ENCODE data around the gene MMP11.
A peak's percentile ranks its signal among the peaks of the same experiment; 100 is the strongest.

The MMP11 gene

DNA sequence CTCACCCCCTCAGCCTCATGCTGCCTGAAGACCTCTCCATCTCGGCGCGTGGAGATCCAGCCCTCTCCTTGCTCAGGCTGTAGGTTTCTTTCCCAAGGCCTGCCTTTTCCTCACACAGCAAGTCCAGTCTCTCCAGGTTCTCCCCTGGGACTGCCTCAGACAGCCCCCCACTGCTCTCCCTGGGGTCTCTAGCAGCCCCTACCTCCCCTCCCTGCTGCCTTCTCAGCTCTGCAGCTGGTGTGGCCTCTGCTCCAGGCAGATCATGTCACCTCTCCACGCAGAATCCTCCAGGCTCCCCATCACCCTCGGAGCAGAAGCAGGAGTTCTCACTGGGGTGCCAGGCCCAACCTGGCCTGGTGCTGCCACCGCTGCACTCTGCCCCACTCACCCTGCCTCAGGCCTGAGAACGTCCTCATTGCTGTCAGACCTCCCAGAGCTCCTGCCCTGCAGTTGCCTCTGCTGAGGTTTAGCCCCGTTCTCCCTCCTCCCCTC is 29.3 kb downstream of the MMP11 start:
- no peak for DNase-seq (ENCODE audit: low spot score)

GRCh38 chr22:23803001-23803819 is 30.6 kb downstream of the MMP11 start:
- DNase-seq (ENCODE audit: low spot score): no peak

- DNase-seq (ENCODE audit: low spot score): no peak
These were observed 32.2 kb downstream of the MMP11 start for GRCh38 chr22:23804781-23805291.

- DNase-seq (ENCODE audit: low spot score): no peak
These were observed 34.2 kb downstream of the MMP11 start for GRCh38 chr22:23806837-23807236.

- no peak for DNase-seq (ENCODE audit: low spot score)
These were observed 39.7 kb downstream of the MMP11 start for GRCh38 chr22:23812378-23812777.

- DNase-seq (ENCODE audit: low spot score): peak; percentile 17
These were observed 43.0 kb downstream of the MMP11 start for GRCh38 chr22:23815541-23816155.

DNA sequence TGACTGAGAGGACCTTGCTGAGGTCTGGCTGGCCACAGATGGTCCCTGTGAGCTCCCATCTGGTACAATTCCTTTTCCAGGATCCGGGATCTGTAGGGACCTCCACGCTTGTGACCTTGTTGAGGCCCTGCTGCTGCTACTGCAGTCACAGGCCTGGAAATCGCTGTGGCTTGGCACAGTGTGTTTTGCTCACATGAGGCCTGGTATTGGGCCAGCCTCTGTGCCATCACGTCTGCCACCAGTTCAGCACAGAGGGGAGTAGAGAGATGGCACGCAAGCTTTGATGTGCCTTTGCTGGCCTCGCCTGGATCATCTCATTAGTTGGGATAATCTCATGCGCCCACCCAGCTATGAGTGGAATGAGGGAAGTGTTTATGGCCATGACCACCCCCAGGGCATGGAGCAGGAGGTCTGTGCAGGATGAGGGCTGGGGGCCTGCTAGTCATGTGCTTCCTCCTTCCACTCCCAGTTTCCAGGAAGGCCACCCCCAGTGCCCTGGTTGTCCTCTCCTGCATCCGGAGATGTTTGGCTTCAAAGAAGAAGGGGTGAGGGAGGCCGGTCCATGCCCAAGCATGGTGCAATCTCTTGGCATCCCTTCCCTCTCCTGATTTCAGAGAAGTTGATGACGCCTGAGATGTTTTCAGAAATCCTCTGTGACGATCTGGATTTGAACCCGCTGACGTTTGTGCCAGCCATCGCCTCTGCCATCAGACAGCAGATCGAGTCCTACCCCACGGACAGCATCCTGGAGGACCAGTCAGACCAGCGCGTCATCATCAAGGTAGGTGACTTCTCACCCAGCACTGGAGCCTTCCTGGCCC is 43.7 kb downstream of the MMP11 start:
- DNase-seq (ENCODE audit: low spot score): peak; percentile 19

- no peak for DNase-seq (ENCODE audit: low spot score)
These were observed 44.5 kb downstream of the MMP11 start for GRCh38 chr22:23817146-23817545.

DNA sequence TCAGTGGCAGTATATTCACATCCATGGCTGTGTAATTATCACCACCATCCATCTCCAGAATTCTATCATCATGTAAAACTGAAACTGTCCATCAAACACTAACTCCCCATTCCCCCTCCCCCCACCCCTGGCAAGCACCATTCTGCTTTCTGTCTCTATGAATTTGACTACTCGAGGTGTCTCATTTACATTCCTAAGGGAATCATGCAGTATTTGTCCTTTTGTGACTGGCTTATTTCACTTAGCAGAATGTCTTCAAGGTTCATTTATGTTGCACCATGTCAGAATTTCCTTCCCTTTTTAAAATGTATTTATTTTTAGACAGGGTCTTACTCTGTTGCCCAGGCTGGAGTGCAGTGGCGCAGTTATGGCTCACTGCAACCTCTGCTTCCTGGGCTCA is 45.9 kb downstream of the MMP11 start:
- no peak for DNase-seq (ENCODE audit: low spot score)

GRCh38 chr22:23820748-23821211 is 48.1 kb downstream of the MMP11 start:
- no peak for DNase-seq (ENCODE audit: low spot score)

GRCh38 chr22:23822101-23822671 is 49.5 kb downstream of the MMP11 start:
- no peak for DNase-seq (ENCODE audit: low spot score)

DNA sequence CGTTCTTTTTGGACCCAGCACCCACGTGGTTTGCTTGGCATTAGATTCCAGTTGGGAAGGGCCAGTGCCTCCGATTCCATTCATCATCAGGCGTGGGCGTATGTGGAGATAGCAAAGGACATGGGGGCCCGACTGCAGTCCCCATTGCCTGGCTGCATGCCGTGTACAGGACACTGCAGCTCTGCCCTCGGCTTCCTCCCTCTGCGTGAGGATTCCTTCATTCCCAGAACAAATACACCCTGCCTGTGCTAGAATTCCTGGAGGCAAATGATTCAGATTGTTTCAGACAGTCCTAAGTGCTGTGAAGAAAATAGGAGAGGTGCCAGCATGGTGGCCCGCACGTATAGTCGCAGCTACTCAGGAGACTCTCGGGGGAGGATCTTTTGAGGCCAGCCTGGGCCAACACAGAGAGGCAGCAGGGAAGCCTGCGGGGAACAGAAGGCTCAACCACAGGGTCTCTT is 50.7 kb downstream of the MMP11 start:
- no peak for DNase-seq (ENCODE audit: low spot score)

DNA sequence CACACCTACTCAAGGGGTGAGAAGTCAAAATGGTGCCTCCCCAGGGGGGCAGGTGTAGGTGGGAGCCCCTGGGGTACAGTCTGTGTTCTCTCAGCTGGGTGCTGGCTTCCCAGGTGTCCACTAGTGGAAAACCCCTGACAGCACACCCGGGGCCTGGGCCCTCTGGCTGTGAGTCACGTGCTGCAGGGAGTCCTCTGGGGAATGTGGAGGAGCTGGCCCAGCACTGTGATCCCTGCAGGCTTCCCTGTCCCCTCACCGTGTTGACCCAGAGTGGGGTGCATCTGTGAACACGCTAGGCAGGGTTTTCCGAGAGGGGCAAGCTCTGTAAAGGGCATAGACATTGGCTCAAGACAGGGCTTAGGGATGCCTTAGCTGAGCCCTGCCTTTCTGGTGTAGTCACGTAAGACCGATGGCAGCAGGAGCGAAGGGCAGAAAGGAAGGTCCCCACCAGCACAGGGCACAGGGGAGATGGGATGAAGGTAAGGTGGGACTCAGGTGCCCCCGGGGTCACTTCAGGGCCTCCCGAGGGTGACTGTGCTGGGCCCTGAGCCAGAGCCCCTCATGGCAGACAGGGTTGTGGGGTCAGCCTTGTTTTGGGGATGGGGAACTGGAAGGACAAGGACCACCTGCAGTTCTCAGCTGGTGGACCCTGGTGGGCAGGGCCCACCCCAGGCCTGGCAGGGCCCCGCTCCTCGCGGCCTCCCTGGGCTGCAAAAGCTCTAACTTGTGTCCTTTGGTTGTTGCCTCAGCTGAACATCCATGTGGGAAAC is 52.0 kb downstream of the MMP11 start:
- no peak for DNase-seq (ENCODE audit: low spot score)

- no peak for DNase-seq (ENCODE audit: low spot score)
These were observed 52.7 kb downstream of the MMP11 start for GRCh38 chr22:23825246-23825905.

DNA sequence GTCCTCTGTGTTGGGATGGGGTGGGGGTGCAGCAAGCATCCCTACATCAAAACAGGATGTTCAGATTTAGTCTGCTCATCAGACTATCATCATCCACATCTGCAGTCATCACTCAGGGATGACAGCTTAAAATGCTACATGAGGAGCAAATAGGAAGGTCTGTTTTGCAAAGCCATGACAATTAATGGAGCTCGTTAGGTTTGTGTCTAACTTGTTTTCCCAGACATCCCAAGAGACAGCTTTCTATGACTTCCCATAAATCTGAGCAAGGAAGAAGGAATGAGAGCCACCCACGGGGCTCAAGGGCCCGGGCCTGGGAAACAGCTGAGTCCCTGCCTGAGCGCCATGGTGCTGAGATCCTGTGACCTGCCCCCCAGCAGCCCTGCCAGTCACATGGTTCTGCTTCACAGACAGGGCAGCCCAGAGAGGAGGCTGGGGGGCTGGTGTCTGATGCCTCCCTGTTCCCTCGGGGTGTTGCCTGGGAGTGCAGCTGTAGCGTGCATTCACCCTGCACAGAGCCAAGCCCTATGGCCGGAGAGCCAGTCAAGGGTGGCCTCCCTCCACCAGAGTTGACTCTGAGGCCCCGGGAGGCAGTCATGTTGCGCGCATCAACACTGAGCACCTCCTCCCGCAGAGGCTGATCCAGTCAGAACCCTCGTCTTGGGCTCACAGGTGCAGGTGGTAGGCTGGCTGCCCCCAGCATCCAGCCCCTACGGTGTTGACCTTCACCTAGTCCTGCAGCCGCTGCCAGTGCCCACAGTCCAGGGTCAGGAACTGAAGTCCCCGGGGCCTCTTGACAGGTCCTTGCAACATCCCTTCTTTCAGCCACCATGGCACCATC is 54.1 kb downstream of the MMP11 start:
- peak; percentile 41 for DNase-seq (ENCODE audit: low spot score)

DNA sequence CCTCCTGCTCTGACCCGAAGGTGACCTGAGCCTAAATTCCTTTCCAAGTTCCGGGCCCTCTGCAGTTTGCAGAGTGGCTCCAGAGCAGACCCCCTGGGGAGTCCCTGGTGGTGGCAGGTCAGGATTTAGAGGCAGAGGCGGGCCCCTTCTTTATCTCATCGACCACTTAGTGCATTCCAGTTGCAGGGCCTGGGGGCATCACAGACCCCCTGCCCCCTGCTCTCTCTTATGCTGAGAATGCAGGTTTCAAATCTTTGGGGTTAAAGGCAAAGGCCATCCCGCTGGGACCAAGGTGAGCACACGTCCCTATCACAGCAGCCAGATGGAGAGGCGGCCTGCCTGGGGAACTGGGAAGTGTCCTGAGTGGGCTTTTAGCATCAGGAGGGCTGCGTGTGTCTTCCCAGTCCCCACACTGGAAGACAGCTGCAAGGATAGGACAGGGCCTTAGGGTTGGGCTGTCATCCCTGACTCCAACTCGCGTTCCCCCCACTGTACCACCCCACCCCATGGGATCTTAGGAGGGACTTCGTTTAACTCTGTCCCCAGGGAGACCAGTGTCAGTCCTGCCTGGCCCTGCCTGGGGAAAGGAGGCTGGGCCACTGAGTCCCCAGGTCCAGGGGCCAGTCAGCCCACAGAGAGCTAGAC is 54.8 kb downstream of the MMP11 start:
- no peak for DNase-seq (ENCODE audit: low spot score)

DNA sequence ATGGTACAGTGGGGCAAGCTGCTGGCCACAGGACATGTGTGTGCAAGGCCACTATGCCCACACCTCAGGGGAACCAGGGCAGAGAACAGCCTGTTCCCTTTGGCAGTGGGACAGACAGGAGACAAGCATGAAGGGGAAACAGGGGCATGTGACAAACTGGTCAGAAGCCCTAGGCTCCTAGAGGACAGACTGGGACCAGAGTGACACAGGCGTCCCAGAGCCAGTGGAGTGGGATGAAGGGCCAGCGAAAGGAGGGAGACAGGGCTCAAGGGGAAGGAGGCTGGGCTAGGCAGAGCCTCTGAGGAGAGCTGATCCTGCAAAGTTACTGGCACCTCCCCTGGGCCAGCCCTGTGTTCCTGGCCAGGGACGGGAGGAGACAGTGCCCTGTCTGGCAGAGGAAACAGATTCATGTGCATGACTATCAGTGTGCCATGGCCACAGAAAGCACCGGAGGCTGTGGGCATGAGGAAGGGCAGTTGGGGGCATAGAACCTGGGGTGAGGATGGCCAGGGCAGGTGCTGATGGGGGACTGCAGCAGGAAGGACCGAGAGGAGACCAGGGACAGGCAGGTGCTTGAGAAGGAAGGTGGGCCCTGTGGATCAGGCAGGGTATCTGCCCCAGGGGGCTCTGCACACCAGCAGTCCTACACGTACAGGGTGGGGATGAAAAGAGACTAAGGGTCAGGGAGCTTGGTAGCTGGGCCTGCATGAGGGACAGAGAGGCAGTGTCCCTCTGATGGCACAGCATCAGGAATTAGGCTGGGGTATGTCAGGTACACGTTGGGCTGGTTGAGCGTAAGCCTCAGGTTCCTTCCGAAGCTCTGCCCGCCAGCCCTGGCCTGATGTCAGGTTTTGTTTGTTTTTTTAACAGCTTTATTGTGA is 56.4 kb downstream of the MMP11 start:
- DNase-seq (ENCODE audit: low spot score): no peak

- DNase-seq (ENCODE audit: low spot score): peak; percentile 55
These were observed 57.3 kb downstream of the MMP11 start for GRCh38 chr22:23829845-23830372.

Measured in AG08395 (cell line).